DOHH2 (cell line): Measurements from ENCODE around the gene CORO1C.

Source experiments
- H3F3A ChIP-seq: fragments of 200-600 bp; sonication (generic), shearing (Covaris generic); 2 replicates; pipeline ENCODE4 v1.6.0; 2016; ENCODE audit warnings: antibody characterized with exemption, mild to moderate bottlenecking; ENCODE audit not compliant: control insufficient read depth, insufficient read depth
- H3K27ac ChIP-seq: fragments of 200-600 bp; sonication (generic); 2 replicates; pipeline ENCODE4 v1.5.1; 2014; ENCODE audit warnings: low read depth, mild to moderate bottlenecking, low read length, moderate library complexity
- H3K27me3 ChIP-seq: fragments of 200-600 bp; sonication (generic); 2 replicates; pipeline ENCODE4 v1.6.1; 2014; ENCODE audit warnings: mild to moderate bottlenecking, low read length, mixed read lengths; ENCODE audit not compliant: control insufficient read depth
- H3K36me3 ChIP-seq: fragments of 200-600 bp; sonication (generic); 2 replicates; pipeline ENCODE4 v1.6.1; 2014; ENCODE audit warnings: mild to moderate bottlenecking, low read length, moderate library complexity, mixed read lengths; ENCODE audit not compliant: control insufficient read depth
- H3K4me1 ChIP-seq: fragments of 200-600 bp; sonication (generic); 2 replicates; pipeline ENCODE4 v1.6.1; 2014; ENCODE audit warnings: mild to moderate bottlenecking, low read length, mixed read lengths; ENCODE audit not compliant: control insufficient read depth
- H3K4me2 ChIP-seq: fragments of 200-600 bp; sonication (generic); 2 replicates; pipeline ENCODE4 v1.6.0; 2014; ENCODE audit warnings: mild to moderate bottlenecking, low read length, moderate library complexity
- H3K4me3 ChIP-seq: fragments of 200-600 bp; sonication (generic); 2 replicates; pipeline ENCODE4 v1.5.1; 2014; ENCODE audit warnings: mild to moderate bottlenecking, low read length, mixed read lengths
- H3K79me2 ChIP-seq: fragments of 200-600 bp; sonication (generic); 2 replicates; pipeline ENCODE4 v1.6.1; 2014; ENCODE audit warnings: mild to moderate bottlenecking, low read length, mixed read lengths; ENCODE audit not compliant: control insufficient read depth
- H3K9me2 ChIP-seq: fragments of 200-600 bp; sonication (generic); replicated peaks from 2 replicates; pipeline ENCODE4 v1.6.1; 2014; ENCODE audit warnings: mild to moderate bottlenecking, low read length, mixed read lengths; ENCODE audit not compliant: control insufficient read depth
- H3K9me3 ChIP-seq: fragments of 200-600 bp; sonication (generic); 2 replicates; pipeline ENCODE4 v1.6.1; 2014; ENCODE audit warnings: antibody characterized with exemption, low read length, mixed read lengths; ENCODE audit not compliant: control insufficient read depth, insufficient read depth
- H4K20me1 ChIP-seq: fragments of 200-600 bp; sonication (generic); 2 replicates; pipeline ENCODE4 v1.6.0; 2014; ENCODE audit warnings: low read depth, mild to moderate bottlenecking, antibody characterized with exemption, low read length, moderate library complexity; ENCODE audit not compliant: control insufficient read depth, insufficient read depth
- CTCF ChIP-seq: fragments of 200-600 bp; sonication (generic); IDR thresholded peaks from one replicate; pipeline ENCODE4 v1.5.1; 2014; ENCODE audit warnings: antibody characterized with exemption, mild to moderate bottlenecking, low read depth, low read length; ENCODE audit not compliant: poor library complexity, severe bottlenecking
- EZH2phosphoT487 ChIP-seq: fragments of 200-600 bp; sonication (generic); IDR thresholded peaks from 2 replicates; pipeline ENCODE4 v1.6.1; 2017; ENCODE audit warnings: borderline replicate concordance, mild to moderate bottlenecking, antibody characterized with exemption, low read length, moderate library complexity, mixed read lengths

The CORO1C gene

GRCh38 chr12:108756421-108756820, 25.1 kb upstream of the CORO1C start:
- no peaks in the 10 kb centered on the region for H3K36me3 ChIP-seq

GRCh38 chr12:108755481-108755880, 24.2 kb upstream of the CORO1C start:
- no peaks in the 10 kb centered on the region for H3K9me3 ChIP-seq
- no peaks in the 10 kb centered on the region for H3F3A ChIP-seq
- H3K4me3 ChIP-seq, result no peak overlapping the region
- H3K36me3 ChIP-seq, result no peaks in the 10 kb centered on the region
- no peak overlapping the region for H3K4me2 ChIP-seq
- H4K20me1 ChIP-seq, result no peaks in the 10 kb centered on the region; the same call in 1 of the 2 replicates
- H3K79me2 ChIP-seq, result no peaks in the 10 kb centered on the region
- H3K27ac ChIP-seq, result no peak overlapping the region
- no peaks in the 10 kb centered on the region for H3K9me2 ChIP-seq
- TF ChIP-seq CTCF (no peak), EZH2phosphoT487 (no peak)
- no peaks in the 10 kb centered on the region for H3K27me3 ChIP-seq
- H3K4me1 ChIP-seq, result no peaks in the 10 kb centered on the region

More at GRCh38 chr12:108756421-108756820, 25.1 kb upstream of the CORO1C start:
- Histone ChIP-seq H3K9me3 (no peaks in the 10 kb centered on the region), H3K4me1 (no peaks in the 10 kb centered on the region), H3K4me2 (no peak overlapping the region), H3K4me3 (no peak overlapping the region), H4K20me1 (no peaks in the 10 kb centered on the region; the same call in 1 of the 2 replicates), H3K27ac (no peak overlapping the region), H3K79me2 (no peaks in the 10 kb centered on the region), H3F3A (no peaks in the 10 kb centered on the region), H3K27me3 (no peaks in the 10 kb centered on the region), H3K9me2 (no peaks in the 10 kb centered on the region)
- TF ChIP-seq CTCF (no peak), EZH2phosphoT487 (no peak)

GRCh38 chr12:108753976-108754375, 22.7 kb upstream of the CORO1C start:
- no peaks in the 10 kb centered on the region for H3K9me2 ChIP-seq
- H3K9me3 ChIP-seq, result no peaks in the 10 kb centered on the region
- H3K27me3 ChIP-seq, result no peaks in the 10 kb centered on the region
- no peak overlapping the region for H3K27ac ChIP-seq
- no peaks in the 10 kb centered on the region for H3K36me3 ChIP-seq
- no peak for TF ChIP-seq EZH2phosphoT487
- no peak for TF ChIP-seq CTCF
- no peaks in the 10 kb centered on the region for H3K4me1 ChIP-seq
- H3K79me2 ChIP-seq, result no peaks in the 10 kb centered on the region
- H3F3A ChIP-seq, result no peaks in the 10 kb centered on the region
- H3K4me2 ChIP-seq, result no peak overlapping the region
- no peak overlapping the region for H3K4me3 ChIP-seq
- no peaks in the 10 kb centered on the region for H4K20me1 ChIP-seq

- H3F3A ChIP-seq, result no peaks in the 10 kb centered on the region
- no peaks in the 10 kb centered on the region for H3K9me2 ChIP-seq
- H3K27ac ChIP-seq, result no peak overlapping the region
- H4K20me1 ChIP-seq, result no peaks in the 10 kb centered on the region
- H3K4me3 ChIP-seq, result no peak overlapping the region
- no peaks in the 10 kb centered on the region for H3K27me3 ChIP-seq
- H3K79me2 ChIP-seq, result no peaks in the 10 kb centered on the region
- no peaks in the 10 kb centered on the region for H3K36me3 ChIP-seq
- no peak overlapping the region for H3K4me2 ChIP-seq
- no peaks in the 10 kb centered on the region for H3K4me1 ChIP-seq
- TF ChIP-seq CTCF, result no peak
- TF ChIP-seq EZH2phosphoT487, result no peak
- H3K9me3 ChIP-seq, result no peaks in the 10 kb centered on the region
Observed at GRCh38 chr12:108752387-108752786, 21.1 kb upstream of the CORO1C start.
